Hypothalamus (tissue), 51 donors: ENCODE data around the gene KLHL10.

Experiments used
- DNase-seq, 51 donors: peaks; one replicate each; lab custom pipeline; 2025; lab: John Stamatoyannopoulos, UW

KLHL10 gene

GRCh38 chr17:41837761-41838538, at the start of gene KLHL10:
TSS of gene KLHL10 (plus strand) at chr17:41837825. CDS start at chr17:41837933, 108 bp downstream.
- no peak for DNase-seq

- no peak for DNase-seq
These were observed 44.5 kb upstream of the KLHL10 start for GRCh38 chr17:41792845-41793783.

GRCh38 chr17:41793784-41794539, 43.7 kb upstream of the KLHL10 start:
- no peak for DNase-seq

GRCh38 chr17:41794540-41794975, 43.1 kb upstream of the KLHL10 start:
- no peak for DNase-seq

- no peak for DNase-seq
These were observed 41.3 kb upstream of the KLHL10 start for GRCh38 chr17:41796121-41796895.

GRCh38 chr17:41797377-41797776, 40.2 kb upstream of the KLHL10 start:
- no peak for DNase-seq

GRCh38 chr17:41799366-41799765, 38.3 kb upstream of the KLHL10 start:
- DNase-seq, result no peak

GRCh38 chr17:41800601-41801373, 36.8 kb upstream of the KLHL10 start:
- no peak for DNase-seq

- DNase-seq, result peak in 48 of 51 donors; percentile 6 to 86 (median 57)
These were observed 36.0 kb upstream of the KLHL10 start for GRCh38 chr17:41801374-41802271.

GRCh38 chr17:41803049-41804020, 34.3 kb upstream of the KLHL10 start:
- no peak for DNase-seq

- DNase-seq, result no peak
These were observed 30.8 kb upstream of the KLHL10 start for GRCh38 chr17:41806685-41807445.

GRCh38 chr17:41810659-41811548, 26.7 kb upstream of the KLHL10 start:
- peak in 3 of 51 donors; percentile 32 to 42 (median 38) for DNase-seq

- peak in 47 of 51 donors; percentile 20 to 87 (median 62) for DNase-seq
These were observed 25.9 kb upstream of the KLHL10 start, which contains the start of gene P3H4 for GRCh38 chr17:41811549-41812380. TSS of gene P3H4 (minus strand) at chr17:41811949. CDS start at chr17:41811915, 34 bp downstream.
